GM19035 (cell line): ENCODE data around the gene OR2A12.
"Not testable (repeated sequence)": the region's sequence is repeated elsewhere in the genome, so short reads cannot be mapped to it uniquely, and the experiment has no call there.

Experiments
- ATAC-seq: cut with Tn5 transposase; IDR thresholded peaks from one replicate; pipeline ENCODE4 v1.9.1; 2021; ENCODE audit not compliant: unreplicated experiment

Gene OR2A12

GRCh38 chr7:144085978-144086377 is at the start of gene OR2A12:
Gene OR2A12 (plus strand): TSS chr7:144086278. CDS start chr7:144095108, 8,830 bp downstream.
- ATAC-seq = no peak

- no peak for ATAC-seq
Observed at GRCh38 chr7:144036302-144036885, 49.7 kb upstream of the OR2A12 start.

- no peak for ATAC-seq
Observed at GRCh38 chr7:144037414-144038035, 48.6 kb upstream of the OR2A12 start.

- ATAC-seq = no peak
Observed at GRCh38 chr7:144038887-144039286, 47.2 kb upstream of the OR2A12 start.

GRCh38 chr7:144048648-144049047 is 37.4 kb upstream of the OR2A12 start, which contains the start of gene OR2A5:
Gene OR2A5 (plus strand): TSS chr7:144048948. CDS start chr7:144050402, 1,454 bp downstream.
- ATAC-seq = no peak

GRCh38 chr7:144049491-144049890 is 36.6 kb upstream of the OR2A12 start:
- ATAC-seq = no peak

- no peak for ATAC-seq
Observed at GRCh38 chr7:144050093-144050492, 36.0 kb upstream of the OR2A12 start.

GRCh38 chr7:144050884-144051283 is 35.2 kb upstream of the OR2A12 start:
- ATAC-seq = not testable (repeated sequence)

- ATAC-seq = no peak
Observed at GRCh38 chr7:144057954-144058353, 28.1 kb upstream of the OR2A12 start.

- no peak for ATAC-seq
Observed at GRCh38 chr7:144063710-144064109, 22.4 kb upstream of the OR2A12 start.

GRCh38 chr7:144069511-144069910 is 16.6 kb upstream of the OR2A12 start, which contains the start of gene OR2A25:
Gene OR2A25 (plus strand): TSS chr7:144069811. CDS start chr7:144074220, 4,409 bp downstream.
- no peak for ATAC-seq

GRCh38 chr7:144069953-144070352 is 16.1 kb upstream of the OR2A12 start:
- ATAC-seq = no peak

GRCh38 chr7:144074374-144074773 is 11.7 kb upstream of the OR2A12 start:
- ATAC-seq = no peak

GRCh38 chr7:144086730-144087129 is 652 bp downstream of the OR2A12 start:
- ATAC-seq = no peak

- ATAC-seq = no peak
Observed at GRCh38 chr7:144087230-144087629, 1.2 kb downstream of the OR2A12 start.

GRCh38 chr7:144090667-144091066 is 4.6 kb downstream of the OR2A12 start:
- no peak for ATAC-seq

GRCh38 chr7:144098776-144099175 is 12.7 kb downstream of the OR2A12 start:
- ATAC-seq = no peak

- ATAC-seq = no peak
Observed at GRCh38 chr7:144100607-144101006, 14.5 kb downstream of the OR2A12 start.

GRCh38 chr7:144102041-144102440 is 16.0 kb downstream of the OR2A12 start:
- ATAC-seq = no peak

- no peak for ATAC-seq
Observed at GRCh38 chr7:144105211-144105610, 19.1 kb downstream of the OR2A12 start.

- no peak for ATAC-seq
Observed at GRCh38 chr7:144109283-144109682, 23.2 kb downstream of the OR2A12 start, which contains the start of gene OR2A2. Gene OR2A2 (plus strand): TSS chr7:144109583. CDS start chr7:144109583, 0 bp downstream.

- ATAC-seq = no peak
Observed at GRCh38 chr7:144110272-144110671, 24.2 kb downstream of the OR2A12 start.
